H1 (cell line): ENCODE measurements around the gene FOXA3. TPM values are rescaled to one million over a fixed set of nuclear protein-coding genes. Genes with fewer than 3 reads are reported as not detected.

Experiments
- CTCF ChIA-PET: fragments of 300-600 bp; sonication (Branson Sonifier 250); formaldehyde crosslinking; loops from one replicate; lab custom pipeline; 2021; ENCODE audit not compliant: partially characterized antibody; lab: Charles Lee
- POLR2A ChIA-PET: fragments of 300-600 bp; sonication (Branson Sonifier 250); formaldehyde crosslinking; loops from one replicate; lab custom pipeline; 2021; ENCODE audit warnings: inconsistent platforms; ENCODE audit not compliant: partially characterized antibody; lab: Charles Lee
- DNase-seq, 2 experiments: peaks; one replicate each; pipeline versions ENCODE4 v3.0.0 to v3.0.0-alpha.2; 2010 to 2022; ENCODE audit warnings: low spot score in 2 of 2, low read depth in 1 of 2, mixed read lengths in 1 of 2
- FAIRE-seq: peaks from 2 replicates; lab custom pipeline; 2011; peaks lifted over from hg19 to GRCh38; lab: Jason Lieb, UNC
- H2AFZ ChIP-seq: 2 replicates; pipeline ENCODE4 v1.8.1; 2012; ENCODE audit warnings: low read length, inconsistent platforms
- H2AK5ac ChIP-seq: 2 replicates; pipeline ENCODE4 v1.6.1; 2013; ENCODE audit warnings: low read depth, low read length
- H2BK120ac ChIP-seq: replicated peaks from 2 replicates; pipeline ENCODE3; 2013; ENCODE audit warnings: low read depth, low read length, inconsistent platforms
- H2BK12ac ChIP-seq: 2 replicates; pipeline ENCODE4 v1.6.1; 2013; ENCODE audit warnings: low read depth, low read length
- H2BK15ac ChIP-seq: 2 replicates; pipeline ENCODE4 v1.6.1; 2013; ENCODE audit warnings: low read length
- H2BK20ac ChIP-seq: 2 replicates; pipeline ENCODE4 v1.6.1; 2013; ENCODE audit warnings: low read length
- H2BK5ac ChIP-seq: 2 replicates; pipeline ENCODE4 v1.6.1; 2013; ENCODE audit warnings: low read depth, low read length
- H3K14ac ChIP-seq: 2 replicates; pipeline ENCODE4 v1.6.1; 2013; ENCODE audit warnings: inconsistent platforms; ENCODE audit not compliant: insufficient read length
- H3K18ac ChIP-seq: 2 replicates; pipeline ENCODE4 v1.6.1; 2013; ENCODE audit warnings: low read length; ENCODE audit errors: extremely low read depth
- H3K23ac ChIP-seq: 2 replicates; pipeline ENCODE4 v1.6.1; 2013; ENCODE audit warnings: inconsistent platforms; ENCODE audit not compliant: insufficient read length
- H3K23me2 ChIP-seq: 2 replicates; pipeline ENCODE4 v1.6.1; 2013; ENCODE audit warnings: low read depth, low read length
- H3K27ac ChIP-seq: 2 replicates; pipeline ENCODE4 v1.6.1; 2011; ENCODE audit warnings: low read depth, low read length, inconsistent platforms
- H3K27me3 ChIP-seq, 4 experiments: replicated peaks in 1 of 4; 1 replicate in 1 of 4; 2 replicates in 3 of 4; pipeline versions ENCODE4 v1.6.1 to v1.8.1; 2011 to 2013; ENCODE audit warnings: low read length in 3 of 4, mild to moderate bottlenecking in 3 of 4, inconsistent platforms in 2 of 4, mixed read lengths in 2 of 4, moderate library complexity in 1 of 4; ENCODE audit not compliant: control insufficient read depth in 3 of 4, insufficient read depth in 3 of 4; ENCODE audit errors: extremely low read depth in 1 of 4
- H3K36me3 ChIP-seq, 4 experiments: 2 replicates each; pipeline versions ENCODE4 v1.6.1 to v1.8.1; 2011 to 2013; ENCODE audit warnings: mild to moderate bottlenecking in 4 of 4, low read length in 3 of 4, moderate library complexity in 2 of 4, control low read depth in 1 of 4, inconsistent platforms in 1 of 4; ENCODE audit not compliant: insufficient read depth in 4 of 4, control insufficient read depth in 2 of 4
- H3K4ac ChIP-seq: replicated peaks from 2 replicates; pipeline ENCODE3; 2013; ENCODE audit warnings: low read length, low read depth, mixed read lengths, inconsistent platforms; ENCODE audit not compliant: insufficient read length
- H3K4me1 ChIP-seq, 4 experiments: replicated peaks in 1 of 4; 1 replicate in 1 of 4; 2 replicates in 3 of 4; pipeline versions ENCODE4 v1.6.1 to v1.8.1; 2011 to 2013; ENCODE audit warnings: low read length in 3 of 4, inconsistent platforms in 2 of 4, mixed read lengths in 1 of 4; ENCODE audit not compliant: insufficient read depth in 4 of 4, control insufficient read depth in 3 of 4
- H3K4me2 ChIP-seq, 2 experiments: 2 replicates each; pipeline versions ENCODE4 v1.6.1 to v1.8.1; 2011 to 2013; ENCODE audit warnings: low read depth in 2 of 2, low read length in 2 of 2, control low read depth in 1 of 2, inconsistent platforms in 1 of 2, mild to moderate bottlenecking in 1 of 2; ENCODE audit not compliant: insufficient read depth in 1 of 2
- H3K4me3 ChIP-seq, 4 experiments: fragments of 200-600, 300-600 bp in 1 of 4; sonication (generic), shearing (Covaris generic), sonication (Bioruptor Twin) in 1 of 4; 2 replicates each; pipeline versions ENCODE4 v1.5.1 to v1.8.1; 2011 to 2016; ENCODE audit warnings: low read length in 4 of 4, low read depth in 3 of 4, control low read depth in 2 of 4, inconsistent platforms in 2 of 4, mild to moderate bottlenecking in 2 of 4, mixed read lengths in 1 of 4, moderate library complexity in 1 of 4; ENCODE audit not compliant: insufficient read depth in 2 of 4; ENCODE audit errors: extremely low read depth in 1 of 4
- H3K56ac ChIP-seq: replicated peaks from 2 replicates; pipeline ENCODE3; 2013; ENCODE audit warnings: low read depth, mild to moderate bottlenecking, mixed read lengths, low read length, inconsistent platforms; ENCODE audit not compliant: insufficient read length
- H3K79me1 ChIP-seq: 2 replicates; pipeline ENCODE4 v1.6.1; 2013; ENCODE audit warnings: low read depth, low read length, control low read depth
- H3K79me2 ChIP-seq, 2 experiments: 2 replicates each; pipeline versions ENCODE4 v1.6.1 to v1.8.1; 2012 to 2013; ENCODE audit warnings: low read length in 2 of 2, mild to moderate bottlenecking in 2 of 2, inconsistent platforms in 1 of 2; ENCODE audit not compliant: insufficient read depth in 2 of 2, control insufficient read depth in 1 of 2
- H3K9ac ChIP-seq, 4 experiments: replicated peaks in 1 of 4; 1 replicate in 1 of 4; 2 replicates in 3 of 4; pipeline versions ENCODE4 v1.6.1 to v1.8.1; 2011 to 2013; ENCODE audit warnings: low read depth in 3 of 4, low read length in 3 of 4, control low read depth in 2 of 4, mild to moderate bottlenecking in 2 of 4, moderate library complexity in 2 of 4, inconsistent platforms in 1 of 4; ENCODE audit errors: extremely low read depth in 1 of 4
- H3K9me3 ChIP-seq, 2 experiments: 2 replicates each; pipeline versions ENCODE4 v1.6.1 to v1.8.1; 2012 to 2013; ENCODE audit warnings: mild to moderate bottlenecking in 2 of 2, moderate library complexity in 2 of 2, control low read depth in 1 of 2, inconsistent platforms in 1 of 2, low read depth in 1 of 2, low read length in 1 of 2, mixed read lengths in 1 of 2; ENCODE audit not compliant: insufficient read depth in 2 of 2
- H4K20me1 ChIP-seq, 2 experiments: replicated peaks in 1 of 2; 2 replicates each; pipeline versions ENCODE3 to v1.8.1; 2011 to 2013; ENCODE audit warnings: inconsistent platforms in 2 of 2, low read length in 2 of 2, mild to moderate bottlenecking in 1 of 2; ENCODE audit not compliant: insufficient read depth in 2 of 2, control insufficient read depth in 1 of 2
- H4K5ac ChIP-seq: 2 replicates; pipeline ENCODE4 v1.6.1; 2013; ENCODE audit warnings: low read length, low read depth, mixed read lengths, inconsistent platforms; ENCODE audit not compliant: insufficient read length
- H4K8ac ChIP-seq: 2 replicates; pipeline ENCODE4 v1.8.0; 2013; ENCODE audit warnings: mild to moderate bottlenecking, moderate library complexity, low read length, inconsistent platforms; ENCODE audit not compliant: insufficient read depth; ENCODE audit errors: extremely low read depth
- H4K91ac ChIP-seq: replicated peaks from 2 replicates; pipeline ENCODE3; 2013; ENCODE audit warnings: low read length, mixed read lengths, inconsistent platforms; ENCODE audit not compliant: insufficient read length
- CREB1 ChIP-seq: IDR thresholded peaks from 2 replicates; pipeline ENCODE4 v1.6.1; 2012; ENCODE audit warnings: inconsistent platforms
- EP300 ChIP-seq, 2 experiments: IDR thresholded peaks; 1 replicate in 1 of 2; 2 replicates in 1 of 2; pipeline ENCODE4 v1.6.1; 2011 to 2012; ENCODE audit warnings: low read depth in 2 of 2, low read length in 2 of 2, mild to moderate bottlenecking in 2 of 2, borderline replicate concordance in 1 of 2, inconsistent platforms in 1 of 2, moderate library complexity in 1 of 2
- JUN ChIP-seq: IDR thresholded peaks from 2 replicates; pipeline ENCODE4 v1.6.1; 2011; ENCODE audit warnings: low read depth, mild to moderate bottlenecking, improper control_type of control experiment, low read length
- KDM1A ChIP-seq: fragments of 200-600, 300-600 bp; sonication (generic); IDR thresholded peaks from 2 replicates; pipeline ENCODE4 v1.7.1; 2016; ENCODE audit warnings: mild to moderate bottlenecking, low read length, borderline replicate concordance
- KDM4A ChIP-seq: IDR thresholded peaks from one replicate; pipeline ENCODE4 v1.7.1; 2012; ENCODE audit warnings: low read depth, mild to moderate bottlenecking, moderate library complexity, low read length, inconsistent platforms; ENCODE audit not compliant: severe bottlenecking
- PHF8 ChIP-seq: fragments of 200-600 bp; sonication (generic); conservative IDR thresholded peaks from 2 replicates; pipeline ENCODE4 v1.7.1; 2012; ENCODE audit warnings: low read depth, mild to moderate bottlenecking, inconsistent platforms, low read length, moderate library complexity
- RFX5 ChIP-seq: IDR thresholded peaks from 2 replicates; pipeline ENCODE4 v1.6.1; 2011; ENCODE audit warnings: low read depth, low read length, improper control_type of control experiment, borderline replicate concordance
- SIN3A ChIP-seq, 2 experiments: IDR thresholded peaks in 1 of 2; conservative IDR thresholded peaks in 1 of 2; 2 replicates each; pipeline ENCODE4 v1.6.1; 2011 to 2012; ENCODE audit warnings: low read length in 2 of 2, improper control_type of control experiment in 1 of 2, low read depth in 1 of 2, mild to moderate bottlenecking in 1 of 2
- SUZ12 ChIP-seq: fragments of 200-600 bp; sonication (generic); IDR thresholded peaks from 2 replicates; pipeline ENCODE4 v1.6.1; 2012; ENCODE audit warnings: mild to moderate bottlenecking, inconsistent platforms, low read length, moderate library complexity, mixed read lengths
- TBP ChIP-seq: IDR thresholded peaks from 2 replicates; pipeline ENCODE4 v1.6.1; 2011; ENCODE audit warnings: low read depth, low read length, improper control_type of control experiment
- WGBS, 2 experiments: shearing (Covaris generic) in 1 of 2; methylation state at CpG; one replicate each; pipeline versions ENCODE4 v1.1.6 to v1.1.7; 2013 to 2015; ENCODE audit warnings: low lambda C conversion rate in 2 of 2, mixed read lengths in 2 of 2, inconsistent platforms in 1 of 2, low coverage in 1 of 2, missing lambda C conversion rate in 1 of 2; ENCODE audit not compliant: insufficient replicate concordance in 2 of 2, insufficient coverage in 1 of 2, insufficient read length in 1 of 2; ENCODE audit errors: extremely low coverage in 1 of 2, missing lambda C conversion rate in 1 of 2; 5-methylcytosine and 5-hydroxymethylcytosine counted together
- polyA plus RNA-seq, 7 experiments: library from polyadenylated mRNA; depleted of rRNA in 3 of 7; stranded (reverse) in 5 of 7; unstranded in 2 of 7; fragments of >200 nt in 5 of 7; fragments of 200-250 nt in 2 of 7; gene quantifications; 1 replicate in 5 of 7; 2 replicates in 1 of 7; 4 replicates in 1 of 7; pipeline versions ENCODE4 v1.2.1 to v1.2.3, GENCODE V29; 2011 to 2013; ENCODE audit warnings: missing spikeins in 2 of 7, mixed read lengths in 2 of 7
- total RNA-seq: library from RNA; stranded (reverse); fragmentation: NEBNext Ultra II Directional; extraction: Animal tissue kit (Norgen Biotek cat#: 25700); gene quantifications from 2 replicates; pipeline ENCODE4 v1.2.1, GENCODE V29; 2021
- TF ChIP-seq, protein P1 (sequence below): IDR thresholded peaks from 2 replicates; pipeline ENCODE4 v1.6.1; 2012; ENCODE audit warnings: low read length, inconsistent platforms

Gene FOXA3
- total and polyA plus RNA-seq, 2 of the 8 experiments (the other 6 are each of a cell fraction or from before 2014, with no cell fraction given): 20.2 to 49.1 TPM

GRCh38 chr19:45821103-45821521 lies 43.0 kb upstream of the FOXA3 start:
- no peak overlapping the region for H2BK20ac ChIP-seq
- H3K27ac ChIP-seq: peak overlapping the region; percentile 24; the same call in 1 of the 2 replicates
- no peak overlapping the region for H3K23ac ChIP-seq
- H3K4me3 ChIP-seq: no peak overlapping the region
- H2AFZ ChIP-seq: no peak overlapping the region
- H3K14ac ChIP-seq: no peak overlapping the region
- H2BK12ac ChIP-seq: no peak overlapping the region
- H3K18ac ChIP-seq: peak overlapping the region; percentile 13; the same call in 1 of the 2 replicates
- H3K23me2 ChIP-seq: peaks cover 8% of the 10 kb centered on the region
- H3K4me2 ChIP-seq: no peak overlapping the region
- no peak overlapping the region for H2BK15ac ChIP-seq
- WGBS, 2 experiments: 90% methylated on average over 8 of the region's 8 CpGs; no CpG with 5 or more reads in 1 of the 2 experiments
- no peak for FAIRE-seq
- no peak overlapping the region for H2BK5ac ChIP-seq
- H3K79me1 ChIP-seq: no peaks in the 10 kb centered on the region; the same call in 1 of the 2 replicates
- no peak for DNase-seq
- H3K4me1 ChIP-seq: peaks cover 0 to 17% (median 15%) of the 10 kb centered on the region in 4 experiments; a peak in 6 of 7 replicates
- H4K5ac ChIP-seq: no peak overlapping the region
- peaks cover 2 to 11% of the 10 kb centered on the region in 2 experiments for H4K20me1 ChIP-seq
- H3K27me3 ChIP-seq: no peaks in the 10 kb centered on the region
- no peak overlapping the region for H3K56ac ChIP-seq
- H3K4ac ChIP-seq: no peak overlapping the region
- no peak overlapping the region for H4K91ac ChIP-seq
- POLR2A ChIA-PET: interaction anchor here (0.9 to 12.6 kb wide), 7 partner anchors 8 to 50 kb away, joined by 3 to 175 read pairs (median 5); partner anchors contain the start of genes DMPK, FOXA3 and SIX5
- H2AK5ac ChIP-seq: no peak overlapping the region
- H3K36me3 ChIP-seq: peaks cover 15 to 44% (median 34%) of the 10 kb centered on the region in 4 experiments
- no peaks in the 10 kb centered on the region for H3K9me3 ChIP-seq
- CTCF ChIA-PET: interaction anchor here (1.1 to 2.4 kb wide), 4 partner anchors 28 to 62 kb away, joined by 3 to 9 read pairs (median 5); no protein-coding TSS in a partner anchor
- H2BK120ac ChIP-seq: no peak overlapping the region
- no peak overlapping the region for H3K9ac ChIP-seq
- no peak overlapping the region for H4K8ac ChIP-seq
- H3K79me2 ChIP-seq: no peaks in the 10 kb centered on the region
- TF ChIP-seq KDM4A: no peak
- TF ChIP-seq, protein P1, sequence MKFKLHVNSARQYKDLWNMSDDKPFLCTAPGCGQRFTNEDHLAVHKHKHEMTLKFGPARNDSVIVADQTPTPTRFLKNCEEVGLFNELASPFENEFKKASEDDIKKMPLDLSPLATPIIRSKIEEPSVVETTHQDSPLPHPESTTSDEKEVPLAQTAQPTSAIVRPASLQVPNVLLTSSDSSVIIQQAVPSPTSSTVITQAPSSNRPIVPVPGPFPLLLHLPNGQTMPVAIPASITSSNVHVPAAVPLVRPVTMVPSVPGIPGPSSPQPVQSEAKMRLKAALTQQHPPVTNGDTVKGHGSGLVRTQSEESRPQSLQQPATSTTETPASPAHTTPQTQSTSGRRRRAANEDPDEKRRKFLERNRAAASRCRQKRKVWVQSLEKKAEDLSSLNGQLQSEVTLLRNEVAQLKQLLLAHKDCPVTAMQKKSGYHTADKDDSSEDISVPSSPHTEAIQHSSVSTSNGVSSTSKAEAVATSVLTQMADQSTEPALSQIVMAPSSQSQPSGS: no peak
- no peak for TF ChIP-seq KDM1A
- TF ChIP-seq SUZ12: no peak
- TF ChIP-seq CREB1: no peak
- TF ChIP-seq TBP: no peak
- TF ChIP-seq SIN3A (conservative IDR thresholded peaks at IDR 0.05 in 1 of 2, IDR thresholded peaks at IDR 0.05 in 1 of 2; ENCODE audit: low read depth in 1 of 2, low read length in 2 of 2): no peak
- no peak for TF ChIP-seq RFX5
- TF ChIP-seq EP300 (IDR thresholded peaks at IDR 0.05; ENCODE audit: borderline replicate concordance in 1 of 2, low read depth in 2 of 2, low read length in 2 of 2): no peak
- TF ChIP-seq JUN: no peak
- TF ChIP-seq PHF8: no peak
